ENCODE results near the gene DHODH.
"Not testable (repeated sequence)": the region's sequence is repeated elsewhere in the genome, so short reads cannot be mapped to it uniquely, and the experiment has no call there.

DHODH gene

DNA sequence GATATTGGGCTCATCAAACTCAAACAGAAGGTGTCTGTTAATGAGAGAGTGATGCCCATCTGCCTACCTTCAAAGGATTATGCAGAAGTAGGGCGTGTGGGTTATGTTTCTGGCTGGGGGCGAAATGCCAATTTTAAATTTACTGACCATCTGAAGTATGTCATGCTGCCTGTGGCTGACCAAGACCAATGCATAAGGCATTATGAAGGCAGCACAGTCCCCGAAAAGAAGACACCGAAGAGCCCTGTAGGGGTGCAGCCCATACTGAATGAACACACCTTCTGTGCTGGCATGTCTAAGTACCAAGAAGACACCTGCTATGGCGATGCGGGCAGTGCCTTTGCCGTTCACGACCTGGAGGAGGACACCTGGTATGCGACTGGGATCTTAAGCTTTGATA, 51.9 kb downstream of the DHODH start:
- no peak overlapping the region for H3K27ac ChIP-seq
- TF ChIP-seq CTCF (conservative IDR thresholded peaks at IDR 0.05) (no peak), ZFX (IDR thresholded peaks at IDR 0.05) (no peak)

- no peak overlapping the region for H3K27ac ChIP-seq
- TF ChIP-seq ZFX (IDR thresholded peaks at IDR 0.05) (no peak), CTCF (conservative IDR thresholded peaks at IDR 0.05) (no peak)
Observed at GRCh38 chr16:72061564-72061963, 53.0 kb downstream of the DHODH start.

GRCh38 chr16:72064361-72064894, 55.9 kb downstream of the DHODH start:
- no peak overlapping the region for H3K27ac ChIP-seq
- no peak for TF ChIP-seq CTCF (conservative IDR thresholded peaks at IDR 0.05)

- TF ChIP-seq CTCF (conservative IDR thresholded peaks at IDR 0.05), result peak; percentile 76
- no peak for TF ChIP-seq ZFX (IDR thresholded peaks at IDR 0.05)
- no peak overlapping the region for H3K27ac ChIP-seq
Observed at GRCh38 chr16:72066747-72067146, 58.2 kb downstream of the DHODH start.

GRCh38 chr16:72068930-72069329, 60.4 kb downstream of the DHODH start:
- no peak for TF ChIP-seq ZFX (IDR thresholded peaks at IDR 0.05)
- H3K27ac ChIP-seq, result no peak overlapping the region

- TF ChIP-seq ZFX (IDR thresholded peaks at IDR 0.05) (no peak), CTCF (conservative IDR thresholded peaks at IDR 0.05) (no peak)
Observed at GRCh38 chr16:72072514-72073342, 64.2 kb downstream of the DHODH start.

GRCh38 chr16:72073560-72074230, 65.2 kb downstream of the DHODH start:
- TF ChIP-seq ZFX (IDR thresholded peaks at IDR 0.05) (no peak), CTCF (conservative IDR thresholded peaks at IDR 0.05) (no peak)
- H3K27ac ChIP-seq, result no peak overlapping the region

More at GRCh38 chr16:72072514-72073342, 64.2 kb downstream of the DHODH start:
- H3K27ac ChIP-seq, result no peak overlapping the region

DNA sequence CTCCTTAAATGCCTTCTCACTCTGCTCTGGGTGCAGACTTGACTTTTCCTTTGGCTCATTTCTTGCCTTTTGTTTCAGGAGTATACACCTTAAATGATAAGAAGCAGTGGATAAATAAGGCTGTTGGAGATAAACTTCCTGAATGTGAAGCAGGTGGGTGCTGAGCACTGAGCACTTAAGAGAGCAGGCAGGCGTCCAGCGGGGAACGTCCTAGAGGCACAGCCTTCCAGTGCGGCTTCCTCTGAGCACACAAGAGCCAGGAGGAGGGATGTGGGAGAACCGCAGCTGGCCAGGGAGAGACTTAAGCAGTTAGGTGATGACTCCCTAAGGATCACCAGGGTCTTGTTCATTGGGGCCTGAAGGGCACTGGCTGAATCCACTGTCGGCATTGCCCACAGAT, 66.5 kb downstream of the DHODH start:
- H3K27ac ChIP-seq, result not testable (repeated sequence)
